ENCODE data around the gene PCDHGA4. TPM values are rescaled to one million over a fixed set of nuclear protein-coding genes. Genes with fewer than 3 reads are reported as not detected.
"Not testable (repeated sequence)": the region's sequence is repeated elsewhere in the genome, so short reads cannot be mapped to it uniquely, and the experiment has no call there.

The PCDHGA4 gene
- polyA plus RNA-seq, 10 donors, result 1.1 to 1.8 (median 1.3) TPM

DNA sequence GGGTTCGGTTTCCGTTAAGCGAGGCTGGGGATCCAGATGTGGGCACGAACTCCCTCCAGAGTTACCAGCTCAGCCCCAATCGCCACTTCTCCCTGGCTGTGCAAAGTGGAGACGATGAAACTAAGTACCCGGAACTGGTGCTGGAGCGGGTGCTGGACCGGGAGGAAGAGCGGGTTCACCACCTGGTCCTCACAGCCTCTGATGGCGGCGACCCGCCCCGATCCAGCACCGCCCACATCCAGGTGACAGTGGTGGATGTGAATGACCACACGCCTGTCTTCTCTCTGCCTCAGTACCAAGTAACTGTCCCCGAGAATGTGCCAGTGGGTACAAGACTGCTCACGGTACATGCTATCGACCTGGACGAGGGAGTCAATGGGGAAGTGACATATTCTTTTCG is 28.5 kb downstream of the PCDHGA4 start:
- DNase-seq, result no peak

DNA sequence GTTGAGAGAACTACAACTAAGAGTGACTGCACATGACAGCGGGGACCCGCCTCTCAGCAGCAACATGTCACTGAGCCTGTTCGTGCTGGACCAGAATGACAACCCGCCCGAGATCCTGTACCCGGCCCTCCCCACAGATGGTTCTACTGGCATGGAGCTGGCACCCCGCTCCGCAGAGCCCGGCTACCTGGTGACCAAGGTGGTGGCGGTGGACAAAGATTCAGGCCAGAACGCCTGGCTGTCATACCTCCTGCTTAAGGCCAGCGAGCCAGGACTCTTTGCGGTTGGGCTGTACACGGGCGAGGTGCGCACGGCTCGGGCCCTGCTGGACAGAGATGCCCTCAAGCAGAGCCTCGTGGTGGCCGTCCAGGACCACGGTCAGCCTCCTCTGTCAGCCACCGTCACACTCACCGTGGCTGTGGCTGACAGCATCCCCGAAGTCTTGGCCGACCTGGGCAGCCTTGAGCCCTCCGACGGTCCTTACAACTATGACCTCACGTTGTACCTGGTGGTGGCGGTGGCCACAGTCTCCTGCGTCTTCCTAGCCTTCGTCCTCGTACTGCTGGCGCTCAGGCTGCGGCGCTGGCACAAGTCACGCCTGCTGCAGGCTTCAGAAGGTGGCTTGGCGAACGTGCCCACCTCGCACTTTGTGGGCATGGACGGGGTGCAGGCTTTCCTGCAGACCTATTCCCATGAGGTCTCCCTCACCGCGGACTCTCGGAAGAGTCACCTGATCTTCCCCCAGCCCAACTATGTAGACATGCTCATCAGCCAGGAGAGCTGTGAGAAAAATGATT is 29.8 kb downstream of the PCDHGA4 start:
- no peak for DNase-seq

GRCh38 chr5:141387557-141388311 is 32.9 kb downstream of the PCDHGA4 start, which contains the start of gene PCDHGB4:
TSS of gene PCDHGB4 (plus strand) at chr5:141387698. CDS start at chr5:141387885, 187 bp downstream.
- not testable (repeated sequence) for DNase-seq

- DNase-seq, result no peak
Observed at GRCh38 chr5:141388661-141389060, 33.8 kb downstream of the PCDHGA4 start.

DNA sequence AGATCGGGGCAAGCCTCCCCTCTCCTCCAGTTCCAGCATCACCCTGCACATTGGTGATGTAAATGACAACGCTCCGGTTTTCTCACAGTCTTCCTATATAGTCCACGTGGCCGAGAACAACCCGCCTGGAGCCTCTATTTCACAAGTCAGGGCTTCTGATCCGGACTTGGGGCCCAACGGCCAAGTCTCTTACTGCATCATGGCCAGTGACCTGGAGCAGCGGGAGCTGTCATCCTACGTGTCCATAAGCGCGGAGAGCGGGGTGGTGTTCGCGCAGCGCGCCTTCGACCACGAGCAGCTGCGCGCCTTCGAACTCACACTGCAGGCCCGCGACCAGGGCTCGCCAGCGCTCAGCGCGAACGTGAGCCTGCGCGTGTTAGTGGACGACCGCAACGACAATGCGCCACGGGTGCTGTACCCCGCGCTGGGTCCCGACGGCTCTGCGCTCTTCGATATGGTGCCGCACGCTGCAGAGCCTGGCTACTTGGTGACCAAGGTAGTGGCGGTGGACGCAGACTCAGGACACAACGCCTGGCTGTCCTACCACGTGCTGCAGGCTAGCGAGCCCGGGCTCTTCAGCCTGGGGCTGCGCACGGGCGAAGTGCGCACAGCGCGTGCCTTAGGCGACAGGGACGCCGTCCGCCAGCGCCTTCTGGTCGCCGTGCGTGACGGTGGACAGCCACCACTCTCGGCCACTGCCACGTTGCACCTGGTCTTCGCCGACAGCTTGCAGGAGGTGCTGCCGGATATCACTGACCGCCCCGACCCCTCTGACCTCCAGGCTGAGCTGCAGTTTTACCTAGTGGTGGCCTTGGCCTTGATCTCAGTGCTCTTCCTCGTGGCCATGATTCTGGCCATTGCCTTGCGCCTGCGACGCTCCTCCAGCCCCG is 34.6 kb downstream of the PCDHGA4 start:
- DNase-seq, result no peak

GRCh38 chr5:141392429-141393198 is 37.8 kb downstream of the PCDHGA4 start, which contains the start of gene PCDHGA8:
TSS of gene PCDHGA8 (plus strand) at chr5:141392633. CDS start at chr5:141392814, 181 bp downstream.
- no peak for DNase-seq

- DNase-seq, result no peak
Observed at GRCh38 chr5:141393267-141393666, 38.4 kb downstream of the PCDHGA4 start.

GRCh38 chr5:141394401-141395187 is 39.8 kb downstream of the PCDHGA4 start:
- DNase-seq, result not testable (repeated sequence)

- peak in 1 of 3 donors; percentile 24 for DNase-seq
Observed at GRCh38 chr5:141397756-141398551, 43.1 kb downstream of the PCDHGA4 start, which contains the start of gene PCDHGB5. TSS of gene PCDHGB5 (plus strand) at chr5:141397947. CDS start at chr5:141398128, 181 bp downstream.

DNA sequence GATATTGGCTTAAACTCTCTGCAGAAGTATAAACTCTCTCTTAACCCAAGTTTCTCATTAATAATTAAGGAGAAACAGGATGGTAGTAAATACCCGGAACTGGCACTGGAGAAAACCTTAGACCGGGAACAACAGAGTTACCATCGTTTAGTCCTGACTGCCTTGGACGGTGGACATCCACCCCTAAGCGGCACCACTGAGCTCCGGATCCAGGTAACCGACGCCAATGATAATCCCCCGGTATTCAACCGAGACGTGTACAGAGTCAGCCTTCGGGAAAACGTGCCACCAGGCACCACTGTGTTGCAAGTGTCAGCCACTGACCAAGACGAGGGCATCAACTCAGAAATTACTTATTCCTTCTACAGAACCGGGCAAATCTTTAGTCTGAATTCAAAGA is 43.8 kb downstream of the PCDHGA4 start:
- DNase-seq, result no peak

GRCh38 chr5:141399555-141400258 is 44.9 kb downstream of the PCDHGA4 start:
- no peak for DNase-seq

- DNase-seq, result no peak
Observed at GRCh38 chr5:141402553-141403243, 47.9 kb downstream of the PCDHGA4 start, which contains the start of gene PCDHGA9. TSS of gene PCDHGA9 (plus strand) at chr5:141402778. CDS start at chr5:141402953, 175 bp downstream.

- no peak for DNase-seq
Observed at GRCh38 chr5:141403387-141403786, 48.6 kb downstream of the PCDHGA4 start.
